Esophagus muscularis mucosa (tissue), 3 donors: ENCODE data around the gene SPINT1.

Source experiments
- CTCF ChIP-seq, 3 experiments: fragments of 200-600 bp in 2 of 3; fragments of 450-650 bp in 1 of 3; sonication (generic) in 2 of 3; IDR thresholded peaks; one replicate each; pipeline ENCODE4 v1.5.1; 2017 to 2019; ENCODE audit warnings: antibody characterized with exemption in 3 of 3, mild to moderate bottlenecking in 2 of 3, moderate library complexity in 1 of 3
- POLR2A ChIP-seq: fragments of 450-650 bp; IDR thresholded peaks from one replicate; pipeline ENCODE4 v1.6.1; 2017; ENCODE audit warnings: antibody characterized with exemption, moderate library complexity, mild to moderate bottlenecking, low read depth
- POLR2AphosphoS5 ChIP-seq, 2 donors: sonication (generic); formaldehyde crosslinking; IDR thresholded peaks; one replicate each; pipeline ENCODE4 v1.6.1; 2017; ENCODE audit warnings: antibody characterized with exemption in 2 of 2

- no peak for TF ChIP-seq CTCF (IDR thresholded peaks at IDR 0.05)
- TF ChIP-seq POLR2AphosphoS5 (IDR thresholded peaks at IDR 0.05) = no peak
- no peak for TF ChIP-seq POLR2A
These were observed 12.0 kb upstream of the SPINT1 start for GRCh38 chr15:40831861-40832260.
